ENCODE measurements around the gene NATD1. TPM values are rescaled to one million over a fixed set of nuclear protein-coding genes. Genes with fewer than 3 reads are reported as not detected.
A peak's percentile ranks its signal among the peaks of the same experiment; 100 is the strongest.

The NATD1 gene
- total RNA-seq, 1 donor from 2014 or later: 19.5 TPM

DNA sequence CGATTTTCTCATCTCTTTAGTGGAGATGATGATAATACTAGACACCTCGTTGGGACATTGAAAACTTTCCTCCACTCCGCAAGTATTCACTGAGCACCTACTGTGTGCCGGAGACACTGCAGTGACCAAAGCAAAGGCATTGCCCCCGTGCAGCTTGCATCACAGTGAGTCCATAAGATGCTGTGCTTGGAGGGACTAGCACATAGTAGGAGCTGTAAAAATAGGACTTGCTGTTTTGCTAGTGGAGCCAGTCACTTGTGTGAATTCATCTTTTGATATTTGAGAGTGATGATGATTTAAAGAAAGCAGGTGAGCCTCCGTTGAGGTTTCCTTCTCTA is 26.0 kb upstream of the NATD1 start:
- H3K9me3 ChIP-seq: no peaks in the 10 kb centered on the region
- H3K4me3 ChIP-seq: no peak overlapping the region
- peak overlapping the region; percentile 56 for H3K27ac ChIP-seq
- intact Hi-C loops (cut with DNase I): loop anchor here (10.0 kb wide), 1 partner anchor 154 kb away; the partner anchor contains the start of gene DHRS7B
- no peak for TF ChIP-seq CTCF (IDR thresholded peaks at IDR 0.05)
- H3K27me3 ChIP-seq: no peaks in the 10 kb centered on the region
- no peaks in the 10 kb centered on the region for H3K36me3 ChIP-seq
- ATAC-seq (no peak), DNase-seq (no peak)
- peaks cover 37% of the 10 kb centered on the region for H3K4me1 ChIP-seq

- Histone ChIP-seq H3K4me3 (no peak overlapping the region), H3K4me1 (peaks cover 33% of the 10 kb centered on the region), H3K27me3 (no peaks in the 10 kb centered on the region), H3K36me3 (no peaks in the 10 kb centered on the region), H3K27ac (peak overlapping the region; percentile 56), H3K9me3 (no peaks in the 10 kb centered on the region)
- TF ChIP-seq CTCF (IDR thresholded peaks at IDR 0.05): no peak
- ATAC-seq (peak; percentile 33), DNase-seq (no peak)
- intact Hi-C loops (cut with DNase I): loop anchor here (10.0 kb wide), 1 partner anchor 154 kb away; the partner anchor contains the start of gene DHRS7B
These were observed 25.4 kb upstream of the NATD1 start for GRCh38 chr17:21278450-21279197.

- Histone ChIP-seq H3K27ac (no peak overlapping the region), H3K4me1 (peaks cover 27% of the 10 kb centered on the region), H3K36me3 (no peaks in the 10 kb centered on the region), H3K27me3 (no peaks in the 10 kb centered on the region), H3K4me3 (no peak overlapping the region), H3K9me3 (no peaks in the 10 kb centered on the region)
- intact Hi-C loops (cut with DNase I): loop anchor here (10.0 kb wide), 1 partner anchor 153 kb away; the partner anchor contains the start of gene DHRS7B
- no peak for DNase-seq
- no peak for TF ChIP-seq CTCF (IDR thresholded peaks at IDR 0.05)
- no peak for ATAC-seq
These were observed 24.1 kb upstream of the NATD1 start for GRCh38 chr17:21277332-21277731.

DNA sequence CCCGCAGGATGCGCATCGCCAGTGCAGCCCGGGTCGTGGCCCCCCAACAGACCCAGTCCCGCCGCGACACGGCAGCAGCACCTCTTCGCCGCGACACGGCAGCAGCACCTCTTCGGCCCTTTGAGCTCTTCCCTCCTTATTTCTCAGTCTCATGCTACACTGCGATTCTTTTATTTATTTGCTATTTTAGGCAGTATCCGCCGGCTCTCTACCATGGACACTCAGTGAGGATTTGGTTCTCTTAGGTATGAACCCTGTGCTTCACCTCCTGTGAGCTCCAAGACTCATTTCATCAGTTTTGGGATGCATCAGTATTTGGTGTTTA is 23.0 kb upstream of the NATD1 start:
- Histone ChIP-seq H3K36me3 (no peaks in the 10 kb centered on the region), H3K4me3 (peak overlapping the region; percentile 79), H3K9me3 (no peaks in the 10 kb centered on the region), H3K27me3 (no peaks in the 10 kb centered on the region), H3K4me1 (peaks cover 27% of the 10 kb centered on the region), H3K27ac (peak overlapping the region; percentile 56)
- no peak for TF ChIP-seq CTCF (IDR thresholded peaks at IDR 0.05)
- no peak for ATAC-seq
- intact Hi-C loops (cut with DNase I): loop anchor here (10.0 kb wide), 1 partner anchor 151 kb away; the partner anchor contains the start of gene DHRS7B
- no peak for DNase-seq

DNA sequence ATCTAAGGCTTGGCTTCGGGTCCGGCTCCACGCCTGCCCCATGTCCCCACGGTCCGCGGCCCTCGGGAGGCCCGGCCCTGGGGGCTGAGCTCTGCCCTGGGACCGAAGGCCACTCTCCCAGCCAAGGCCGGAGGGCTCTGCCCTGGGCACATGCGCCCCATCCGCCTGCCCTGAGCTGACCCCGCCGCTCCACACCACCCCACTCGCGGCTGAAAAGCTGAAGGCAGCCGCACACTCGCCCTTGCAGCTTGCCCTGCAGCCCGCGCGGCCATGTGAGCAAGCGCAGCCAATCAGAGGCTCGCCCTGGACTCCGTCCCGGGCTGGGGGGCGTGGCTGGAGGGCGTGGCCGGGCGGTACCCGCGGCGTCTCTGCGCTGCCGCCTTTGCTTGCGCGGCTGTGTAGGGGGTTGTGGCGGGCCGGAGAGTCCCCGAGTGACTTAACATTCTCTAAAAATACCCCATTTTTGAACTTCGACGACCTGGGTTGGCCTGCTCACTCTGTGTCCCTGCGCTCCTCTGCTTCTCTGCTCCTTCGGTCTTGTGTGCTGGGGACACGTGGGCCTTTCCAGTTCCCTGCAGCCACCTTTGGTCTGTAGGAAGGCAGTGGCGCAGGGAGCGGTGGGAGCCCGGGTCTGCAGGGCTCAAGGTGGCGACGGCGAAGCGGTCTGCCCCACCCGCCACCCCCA is 22.5 kb upstream of the NATD1 start:
- H3K4me1 ChIP-seq: peaks cover 27% of the 10 kb centered on the region
- H3K27me3 ChIP-seq: no peaks in the 10 kb centered on the region
- TF ChIP-seq CTCF (IDR thresholded peaks at IDR 0.05): peak; percentile 12
- ATAC-seq (peak; percentile 95), DNase-seq (peak; percentile 98)
- H3K4me3 ChIP-seq: peak overlapping the region; percentile 79
- H3K27ac ChIP-seq: peak overlapping the region; percentile 56
- intact Hi-C loops (cut with DNase I): loop anchor here (10.0 kb wide), 1 partner anchor 151 kb away; the partner anchor contains the start of gene DHRS7B
- H3K36me3 ChIP-seq: no peaks in the 10 kb centered on the region
- H3K9me3 ChIP-seq: no peaks in the 10 kb centered on the region
